Measurements from ENCODE around the gene GLE1.
"Not testable (repeated sequence)": the region's sequence is repeated elsewhere in the genome, so short reads cannot be mapped to it uniquely, and the experiment has no call there.

The GLE1 gene

DNA sequence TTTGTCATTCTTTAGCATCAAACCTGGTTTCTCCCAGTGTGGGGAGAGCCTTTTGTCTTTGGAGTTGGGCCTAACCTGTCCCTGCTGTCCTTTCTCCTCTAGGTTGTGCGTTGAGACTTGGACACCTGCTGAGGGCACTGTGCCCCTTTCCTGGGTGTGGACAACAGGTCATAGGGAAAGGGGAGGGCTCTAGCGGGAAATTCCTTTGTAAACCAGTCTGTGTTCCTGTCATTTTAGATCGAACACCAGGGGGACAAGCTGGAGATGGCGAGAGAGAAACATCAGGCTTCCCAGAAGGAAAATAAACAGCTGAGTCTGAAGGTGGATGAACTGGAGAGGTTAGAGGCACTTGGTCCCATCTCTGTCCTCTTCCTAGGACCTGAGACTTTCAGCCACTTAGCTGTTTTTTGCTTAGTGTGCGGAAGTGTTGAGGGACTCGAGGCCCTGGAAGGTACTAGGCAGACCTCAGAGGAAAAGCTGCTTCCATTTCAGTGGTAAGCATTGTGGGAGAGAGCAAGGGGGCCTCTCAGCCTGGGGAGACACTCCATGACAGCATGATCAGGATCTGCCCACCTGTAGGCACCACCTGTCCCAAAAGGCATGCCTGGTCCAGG is 8.6 kb upstream of the GLE1 start:
- DNase-seq = no peak

DNA sequence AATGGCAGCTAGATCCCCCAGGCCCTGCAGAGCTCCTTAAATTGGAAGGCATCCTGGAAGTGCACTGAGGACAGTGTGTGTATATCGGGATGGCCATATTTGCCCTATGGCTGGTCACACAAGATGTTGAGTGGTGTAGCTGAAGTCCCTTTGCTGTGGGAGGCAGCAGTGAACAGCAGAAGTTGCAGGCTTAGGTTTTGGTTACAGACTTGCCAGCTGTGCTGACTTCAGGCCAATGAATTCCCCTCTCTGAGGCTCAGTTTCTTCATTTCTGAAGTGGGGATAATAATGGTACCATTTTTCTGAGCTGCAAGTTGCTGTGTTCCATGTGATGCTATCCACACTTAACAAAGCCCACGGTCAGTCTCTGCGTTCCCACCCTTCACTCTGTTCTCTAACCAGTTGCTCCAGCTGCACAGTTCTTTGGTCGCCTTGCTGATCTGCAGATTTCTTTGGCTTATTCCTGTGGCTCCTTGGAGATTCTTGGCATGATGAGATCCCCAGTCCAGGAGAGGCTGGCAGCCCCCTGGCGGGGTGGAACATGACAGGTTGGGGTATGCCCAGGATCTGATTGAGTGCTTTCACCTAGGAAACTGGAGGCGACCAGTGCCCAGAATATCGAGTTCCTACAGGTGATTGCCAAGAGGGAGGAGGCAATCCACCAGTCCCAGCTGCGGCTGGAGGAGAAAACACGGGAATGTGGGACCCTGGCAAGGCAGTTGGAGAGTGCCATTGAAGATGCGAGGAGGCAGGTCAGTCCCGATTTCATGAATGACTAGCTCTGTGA is 6.5 kb upstream of the GLE1 start:
- no peak for DNase-seq

GRCh38 chr9:128498911-128499310 is 5.6 kb upstream of the GLE1 start:
- DNase-seq = no peak

- no peak for DNase-seq
These were observed 4.6 kb upstream of the GLE1 start for GRCh38 chr9:128499920-128500319.

DNA sequence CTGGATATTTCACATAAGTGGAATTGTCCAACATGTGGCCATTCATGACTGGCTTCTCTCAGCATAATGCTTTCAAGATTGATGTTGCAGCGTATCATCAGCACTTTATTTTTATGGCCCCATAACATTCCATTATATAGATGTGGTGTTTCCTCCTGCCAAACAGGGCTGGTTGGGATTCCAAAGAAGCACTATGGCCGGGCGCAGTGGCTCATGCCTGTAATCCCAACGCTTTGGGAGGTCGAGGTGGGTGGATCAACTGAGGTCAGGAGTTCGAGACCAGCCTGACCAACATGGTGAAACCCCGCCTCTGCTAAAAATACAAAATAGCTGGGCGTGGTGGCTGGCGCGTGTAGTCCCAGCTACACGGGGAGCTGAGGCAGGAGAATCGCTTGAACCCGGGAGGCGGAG is 1.1 kb upstream of the GLE1 start:
- not testable (repeated sequence) for DNase-seq

DNA sequence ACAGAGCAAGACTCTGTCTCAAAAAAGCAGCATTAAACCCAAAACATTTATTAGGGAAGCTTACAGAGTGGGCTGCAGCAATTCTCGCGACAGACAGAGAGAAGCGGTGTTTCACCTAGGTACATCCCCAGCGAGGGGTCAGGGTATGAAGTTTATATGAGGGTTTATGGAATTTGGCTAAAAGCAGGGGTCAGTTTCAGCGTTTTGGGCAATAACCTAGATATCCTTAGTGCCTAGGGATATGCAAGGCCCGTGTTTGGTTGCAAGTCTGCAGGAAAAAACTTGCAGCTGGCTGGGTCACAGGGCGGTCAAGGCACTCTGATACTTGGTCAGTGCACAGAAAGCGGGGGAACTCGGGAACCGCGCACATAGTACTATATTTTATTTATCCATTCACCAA is 649 bp upstream of the GLE1 start:
- DNase-seq = peak in 1 of 2 donors; percentile 5

DNA sequence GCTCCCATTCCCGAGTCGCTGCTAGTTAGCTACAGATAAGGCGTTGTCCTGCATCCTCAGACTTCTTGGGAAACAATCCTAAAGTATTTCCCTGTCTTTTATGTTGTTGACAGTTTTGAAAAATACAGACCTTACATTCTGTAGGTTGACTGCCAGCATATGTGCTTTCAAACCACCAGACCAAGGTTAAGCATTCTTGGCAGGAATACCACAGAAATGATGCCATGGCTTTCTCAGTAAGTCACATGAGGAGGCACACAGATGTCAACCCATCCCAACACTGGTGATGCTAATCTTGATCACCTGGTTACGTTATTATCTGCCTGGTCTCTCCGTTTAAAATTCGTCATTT is 871 bp downstream of the GLE1 start:
- no peak for DNase-seq

DNA sequence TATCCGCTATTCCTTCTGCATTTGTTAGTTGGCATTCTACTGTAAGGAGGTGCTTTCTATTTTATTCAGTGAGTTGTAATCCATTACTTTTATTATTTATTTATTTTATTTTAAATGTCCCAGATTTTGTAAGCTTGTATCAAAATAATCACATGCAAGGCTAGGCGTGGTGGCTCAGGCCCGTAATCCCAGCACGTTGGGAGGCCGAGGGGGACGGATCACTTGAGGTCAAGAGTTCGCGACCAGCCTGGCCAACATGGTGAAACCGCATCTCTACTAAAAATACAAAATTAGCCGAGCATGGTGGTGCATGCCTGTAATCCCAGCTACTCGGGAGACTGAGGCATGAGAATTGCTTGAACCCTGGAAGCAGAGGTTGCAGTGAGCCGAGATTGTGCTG is 1.4 kb downstream of the GLE1 start:
- not testable (repeated sequence) for DNase-seq

GRCh38 chr9:128512820-128513219 is 8.3 kb downstream of the GLE1 start:
- DNase-seq = no peak

- no peak for DNase-seq
These were observed 17.4 kb downstream of the GLE1 start for GRCh38 chr9:128521956-128522355.

- DNase-seq = no peak
These were observed 18.8 kb downstream of the GLE1 start for GRCh38 chr9:128523199-128523925.

- DNase-seq = no peak
These were observed 22.2 kb downstream of the GLE1 start for GRCh38 chr9:128526720-128527119.

- DNase-seq = no peak
These were observed 24.1 kb downstream of the GLE1 start for GRCh38 chr9:128528445-128529160.

DNA sequence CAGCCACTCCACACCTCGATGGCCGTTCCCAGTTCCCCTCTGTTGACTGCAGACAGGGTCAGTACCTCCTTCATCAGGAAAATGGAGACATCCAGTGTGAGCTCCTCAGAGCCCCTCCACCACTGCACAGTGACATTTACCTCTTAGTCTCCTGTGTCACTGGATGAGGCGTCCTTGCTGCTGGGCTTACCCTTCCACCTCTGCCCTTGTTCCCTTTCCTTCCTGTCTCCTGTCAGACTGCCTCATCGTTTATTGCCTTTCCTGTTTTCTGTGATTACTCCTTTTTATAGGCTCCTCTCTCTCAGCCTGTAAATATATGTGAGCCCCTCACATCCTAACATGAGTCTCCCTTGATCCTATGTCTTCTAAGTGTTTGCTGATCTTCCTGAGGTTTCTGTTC is 24.7 kb downstream of the GLE1 start:
- no peak for DNase-seq

- no peak for DNase-seq
These were observed 28.1 kb downstream of the GLE1 start for GRCh38 chr9:128532581-128532980.

GRCh38 chr9:128540634-128541360 is 36.3 kb downstream of the GLE1 start:
- no peak for DNase-seq

DNA sequence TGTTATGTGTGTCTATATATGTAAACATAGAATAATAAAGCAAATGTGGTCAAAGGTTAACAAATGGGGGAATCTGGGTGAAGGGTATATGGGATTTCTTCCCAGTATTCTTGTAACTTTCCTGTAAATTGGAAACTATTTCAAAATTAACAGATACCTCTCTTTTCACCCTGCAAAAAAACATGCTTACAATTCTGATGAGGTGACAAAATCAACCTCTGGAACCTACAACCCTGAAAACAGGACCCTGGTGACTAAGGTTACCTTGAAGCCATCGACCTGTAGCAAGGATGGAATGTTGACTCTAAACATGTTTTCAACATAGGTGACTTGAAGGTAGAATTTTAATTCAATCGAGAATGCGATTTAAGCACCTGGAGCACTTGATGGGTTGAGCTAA is 42.0 kb downstream of the GLE1 start:
- no peak for DNase-seq

DNA sequence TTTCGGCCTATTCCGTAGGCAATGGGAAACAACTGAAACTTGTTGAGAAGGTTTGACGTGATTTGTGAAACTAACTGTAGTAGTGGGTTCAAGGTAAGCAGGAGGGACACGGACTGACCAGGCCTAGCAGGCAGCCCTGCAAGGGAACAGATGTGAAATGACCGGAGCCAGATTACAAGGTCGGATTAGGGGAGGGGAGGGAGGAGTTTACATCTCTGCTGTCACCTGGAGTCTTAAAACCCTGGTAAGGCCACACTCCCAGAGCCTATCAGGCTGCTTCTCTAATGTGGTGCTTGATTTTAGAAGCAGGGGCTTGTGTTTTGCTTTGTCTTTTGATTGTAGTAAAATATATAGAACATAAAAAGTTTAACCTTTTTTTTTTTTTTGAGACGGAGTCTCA is 44.4 kb downstream of the GLE1 start:
- DNase-seq = no peak

- DNase-seq = no peak
These were observed 45.7 kb downstream of the GLE1 start for GRCh38 chr9:128550226-128550625.

GRCh38 chr9:128550770-128551656 is 46.5 kb downstream of the GLE1 start:
- DNase-seq = no peak

DNA sequence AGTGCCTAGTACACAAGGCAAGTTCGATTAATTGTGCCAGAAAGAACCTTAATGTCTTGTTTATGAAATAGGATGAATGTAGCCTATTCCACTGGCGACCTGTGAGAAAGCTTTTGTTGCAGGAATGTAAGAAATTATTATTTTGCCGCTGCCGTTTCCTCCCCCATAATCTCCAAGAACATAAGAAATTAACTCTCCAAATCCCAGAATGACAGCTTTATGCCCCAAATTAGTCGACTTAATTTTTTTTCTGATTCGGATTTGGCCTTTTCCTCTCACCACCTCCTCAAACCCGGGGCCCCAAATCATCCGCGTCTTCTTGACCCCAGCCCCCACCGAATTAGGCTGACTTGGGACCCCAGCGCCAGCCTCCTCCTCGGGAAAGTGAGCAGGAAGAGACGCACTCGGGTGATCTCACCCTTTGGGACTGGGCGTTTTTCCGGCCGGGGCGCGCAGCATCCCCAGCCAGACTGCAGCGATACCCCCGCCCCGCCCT is 47.2 kb downstream of the GLE1 start:
- DNase-seq = no peak

All from CD4-positive, alpha-beta T cell treated with Interleukin-4 for 1 hour (primary cell).